Esophagus squamous epithelium (tissue), 4 donors: ENCODE results near the gene MRPL9.

Experiments used
- POLR2A ChIP-seq, 4 donors: fragments of 450-650 bp; IDR thresholded peaks; one replicate each; pipeline ENCODE4 v1.6.1; 2017; ENCODE audit warnings: antibody characterized with exemption in 4 of 4, mild to moderate bottlenecking in 4 of 4, moderate library complexity in 3 of 4
- TF ChIP-seq, protein P1 (sequence below), 6 experiments: fragments of 450-650 bp in 4 of 6; fragments of 200-600 bp in 2 of 6; sonication (generic) in 2 of 6; IDR thresholded peaks; one replicate each; pipeline ENCODE4 v1.5.1; 2016 to 2019; ENCODE audit warnings: antibody characterized with exemption in 6 of 6, mild to moderate bottlenecking in 4 of 6, moderate library complexity in 4 of 6

DNA sequence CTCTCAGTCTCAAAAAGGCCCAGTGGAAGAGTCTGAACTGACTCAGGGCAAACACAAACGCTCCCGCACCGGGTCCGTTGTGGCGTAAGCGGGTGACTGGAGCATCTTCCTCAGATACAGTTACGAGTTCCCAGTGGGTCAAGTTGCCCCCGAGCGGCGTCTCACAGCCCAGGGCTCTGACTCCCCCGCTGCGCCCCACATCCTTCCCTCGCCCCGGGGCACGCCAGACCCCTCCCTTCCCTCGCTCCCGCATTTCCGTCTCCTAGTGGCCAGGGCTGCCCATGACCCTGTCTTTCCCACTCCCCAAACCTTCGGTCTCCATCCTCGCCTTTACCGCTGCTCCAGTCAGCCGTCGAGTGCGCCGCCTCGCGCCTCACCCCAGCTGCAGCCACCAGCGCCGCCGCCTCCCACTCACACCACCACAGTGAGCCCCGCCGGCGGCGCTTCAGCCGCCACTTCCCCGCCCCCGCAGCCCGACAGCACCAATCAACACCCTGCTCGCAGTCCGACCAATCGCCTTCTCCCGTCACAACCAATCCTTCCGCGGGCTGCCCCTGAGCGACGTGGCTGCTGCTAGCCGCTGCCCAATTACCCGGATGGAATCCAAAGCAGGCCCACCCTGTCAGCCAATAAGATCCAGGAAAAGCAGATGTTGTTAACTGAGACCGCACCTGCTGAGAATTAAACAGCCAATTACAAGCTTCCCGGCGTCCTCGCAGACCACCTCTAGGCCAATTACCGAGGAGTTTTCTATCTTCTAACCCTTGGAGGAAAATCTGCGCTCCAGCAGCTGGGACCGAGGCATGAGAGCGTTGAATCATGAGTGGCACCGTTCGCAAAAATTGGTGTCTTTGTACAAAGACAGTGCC lies 27.0 kb upstream of the MRPL9 start, which contains the start of gene TDRKH:
- TF ChIP-seq, protein P1, sequence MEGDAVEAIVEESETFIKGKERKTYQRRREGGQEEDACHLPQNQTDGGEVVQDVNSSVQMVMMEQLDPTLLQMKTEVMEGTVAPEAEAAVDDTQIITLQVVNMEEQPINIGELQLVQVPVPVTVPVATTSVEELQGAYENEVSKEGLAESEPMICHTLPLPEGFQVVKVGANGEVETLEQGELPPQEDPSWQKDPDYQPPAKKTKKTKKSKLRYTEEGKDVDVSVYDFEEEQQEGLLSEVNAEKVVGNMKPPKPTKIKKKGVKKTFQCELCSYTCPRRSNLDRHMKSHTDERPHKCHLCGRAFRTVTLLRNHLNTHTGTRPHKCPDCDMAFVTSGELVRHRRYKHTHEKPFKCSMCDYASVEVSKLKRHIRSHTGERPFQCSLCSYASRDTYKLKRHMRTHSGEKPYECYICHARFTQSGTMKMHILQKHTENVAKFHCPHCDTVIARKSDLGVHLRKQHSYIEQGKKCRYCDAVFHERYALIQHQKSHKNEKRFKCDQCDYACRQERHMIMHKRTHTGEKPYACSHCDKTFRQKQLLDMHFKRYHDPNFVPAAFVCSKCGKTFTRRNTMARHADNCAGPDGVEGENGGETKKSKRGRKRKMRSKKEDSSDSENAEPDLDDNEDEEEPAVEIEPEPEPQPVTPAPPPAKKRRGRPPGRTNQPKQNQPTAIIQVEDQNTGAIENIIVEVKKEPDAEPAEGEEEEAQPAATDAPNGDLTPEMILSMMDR (IDR thresholded peaks at IDR 0.05), result peak in 5 of 6 experiments; percentile 12 to 34 (median 26)
- peak in 3 of 4 donors; percentile 36 to 65 (median 54) for TF ChIP-seq POLR2A (IDR thresholded peaks at IDR 0.05)
